MCF 10A (cell line): ENCODE results near the gene EXOSC10. TPM values are rescaled to one million over a fixed set of nuclear protein-coding genes. Genes with fewer than 3 reads are reported as not detected.
"Not testable (repeated sequence)": the region's sequence is repeated elsewhere in the genome, so short reads cannot be mapped to it uniquely, and the experiment has no call there.

Experiments
- BruUV-seq: library from RNA; stranded (reverse); fragments of 400-500 nt; replicated peaks from 2 replicates; lab custom pipeline; 2021; lab: Mats Ljungman, UMichigan
- CTCF ChIA-PET: fragments of 300-600 bp; sonication (Branson Sonifier 250); formaldehyde crosslinking; extraction: SDS; loops from one replicate; lab custom pipeline; 2021; ENCODE audit warnings: antibody characterized with exemption, inconsistent platforms; lab: Yijun Ruan, JAX
- POLR2A ChIA-PET: fragments of 300-600, 350-650 bp; sonication (Branson Sonifier 250); formaldehyde crosslinking; extraction: SDS; loops from one replicate; lab custom pipeline; 2020; ENCODE audit warnings: antibody characterized with exemption, inconsistent platforms; lab: Yijun Ruan, JAX
- DNase-seq: peaks from one replicate; pipeline ENCODE4 v3.0.0-alpha.2; 2018; ENCODE audit not compliant: unreplicated experiment
- H3K27ac Mint-ChIP-seq: one replicate; pipeline ENCODE4 v1.8.0; 2022; ENCODE audit warnings: mild to moderate bottlenecking, low read depth, mixed read lengths; ENCODE audit not compliant: unreplicated experiment
- H3K27me3 Mint-ChIP-seq: one replicate; pipeline ENCODE4 v1.8.0; 2022; ENCODE audit warnings: mixed read lengths; ENCODE audit not compliant: insufficient read depth, unreplicated experiment
- H3K36me3 Mint-ChIP-seq: one replicate; pipeline ENCODE4 v1.8.0; 2022; ENCODE audit warnings: mild to moderate bottlenecking, moderate library complexity, mixed read lengths; ENCODE audit not compliant: insufficient read depth, unreplicated experiment
- H3K4me1 Mint-ChIP-seq: one replicate; pipeline ENCODE4 v1.8.0; 2022; ENCODE audit warnings: mixed read lengths; ENCODE audit not compliant: insufficient read depth, unreplicated experiment
- H3K4me3 Mint-ChIP-seq: one replicate; pipeline ENCODE4 v1.8.0; 2022; ENCODE audit warnings: mild to moderate bottlenecking, moderate library complexity, mixed read lengths; ENCODE audit not compliant: unreplicated experiment
- H3K9me3 Mint-ChIP-seq: one replicate; pipeline ENCODE4 v1.8.0; 2022; ENCODE audit warnings: mixed read lengths; ENCODE audit not compliant: unreplicated experiment
- intact Hi-C: fragments of 100-400 bp; cut with micrococcal nuclease; formaldehyde crosslinking; loops from 2 replicates; pipeline ENCODE4 v1.14.1; 2022
- total RNA-seq: library from RNA; stranded (reverse); gene quantifications from 2 replicates; pipeline ENCODE4 v1.2.3, GENCODE V29; 2022
- TF ChIP-seq, protein P1 (sequence below): fragments of 200-600 bp; IDR thresholded peaks from one replicate; pipeline ENCODE4 v1.8.0; 2022; ENCODE audit warnings: antibody characterized with exemption, mild to moderate bottlenecking; ENCODE audit not compliant: unreplicated experiment

Gene EXOSC10
- total RNA-seq, 1 experiment from 2014 or later, result 65.1 TPM

DNA sequence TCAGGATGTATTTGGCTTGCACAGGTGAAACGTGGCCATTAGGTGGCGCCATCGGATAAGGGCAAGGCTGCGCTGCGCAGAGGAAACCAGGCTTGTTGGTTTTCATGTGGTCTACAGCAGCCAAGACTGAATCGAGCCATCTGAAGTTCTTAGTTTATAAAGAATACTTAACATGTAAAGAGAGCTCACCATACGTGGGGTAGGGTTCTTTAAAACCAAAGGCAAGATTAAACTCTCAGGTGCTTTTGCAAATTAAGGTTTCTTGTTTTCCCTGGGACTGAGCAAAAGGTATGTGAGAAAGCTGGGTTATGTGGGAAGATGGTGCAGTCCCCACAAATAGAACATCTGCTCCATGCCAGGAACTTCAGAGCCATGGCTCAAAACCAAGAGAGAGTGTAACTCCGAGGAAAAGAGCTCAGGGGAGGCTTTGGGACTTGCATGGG, 61.9 kb downstream of the EXOSC10 start:
- H3K27me3 Mint-ChIP-seq, result no peaks in the 10 kb centered on the region
- H3K36me3 Mint-ChIP-seq, result no peaks in the 10 kb centered on the region
- no peaks in the 10 kb centered on the region for H3K9me3 Mint-ChIP-seq
- no peak overlapping the region for H3K27ac Mint-ChIP-seq
- H3K4me1 Mint-ChIP-seq, result no peaks in the 10 kb centered on the region
- TF ChIP-seq, protein P1, sequence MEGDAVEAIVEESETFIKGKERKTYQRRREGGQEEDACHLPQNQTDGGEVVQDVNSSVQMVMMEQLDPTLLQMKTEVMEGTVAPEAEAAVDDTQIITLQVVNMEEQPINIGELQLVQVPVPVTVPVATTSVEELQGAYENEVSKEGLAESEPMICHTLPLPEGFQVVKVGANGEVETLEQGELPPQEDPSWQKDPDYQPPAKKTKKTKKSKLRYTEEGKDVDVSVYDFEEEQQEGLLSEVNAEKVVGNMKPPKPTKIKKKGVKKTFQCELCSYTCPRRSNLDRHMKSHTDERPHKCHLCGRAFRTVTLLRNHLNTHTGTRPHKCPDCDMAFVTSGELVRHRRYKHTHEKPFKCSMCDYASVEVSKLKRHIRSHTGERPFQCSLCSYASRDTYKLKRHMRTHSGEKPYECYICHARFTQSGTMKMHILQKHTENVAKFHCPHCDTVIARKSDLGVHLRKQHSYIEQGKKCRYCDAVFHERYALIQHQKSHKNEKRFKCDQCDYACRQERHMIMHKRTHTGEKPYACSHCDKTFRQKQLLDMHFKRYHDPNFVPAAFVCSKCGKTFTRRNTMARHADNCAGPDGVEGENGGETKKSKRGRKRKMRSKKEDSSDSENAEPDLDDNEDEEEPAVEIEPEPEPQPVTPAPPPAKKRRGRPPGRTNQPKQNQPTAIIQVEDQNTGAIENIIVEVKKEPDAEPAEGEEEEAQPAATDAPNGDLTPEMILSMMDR, result peak; percentile 94
- no TSS peak for BruUV-seq
- DNase-seq, result peak; percentile 85
- intact Hi-C loops, result loop anchor here (1.0 to 5.0 kb wide), 3 partner anchors 205 to 681 kb away; no protein-coding TSS in a partner anchor
- ChIA-PET POLR2A (interaction anchor here (0.7 to 1.6 kb wide), 14 partner anchors 10 to 942 kb away, joined by 3 to 16 read pairs (median 4); partner anchors contain the start of genes CLCN6, MTHFR, SRM and TARDBP), CTCF (interaction anchor here (0.5 to 4.1 kb wide), 64 partner anchors 10 to 975 kb away, joined by 3 to 64 read pairs (median 4); partner anchors contain the start of genes AGTRAP, EXOSC10, MASP2 and SRM)
- no peak overlapping the region for H3K4me3 Mint-ChIP-seq

DNA sequence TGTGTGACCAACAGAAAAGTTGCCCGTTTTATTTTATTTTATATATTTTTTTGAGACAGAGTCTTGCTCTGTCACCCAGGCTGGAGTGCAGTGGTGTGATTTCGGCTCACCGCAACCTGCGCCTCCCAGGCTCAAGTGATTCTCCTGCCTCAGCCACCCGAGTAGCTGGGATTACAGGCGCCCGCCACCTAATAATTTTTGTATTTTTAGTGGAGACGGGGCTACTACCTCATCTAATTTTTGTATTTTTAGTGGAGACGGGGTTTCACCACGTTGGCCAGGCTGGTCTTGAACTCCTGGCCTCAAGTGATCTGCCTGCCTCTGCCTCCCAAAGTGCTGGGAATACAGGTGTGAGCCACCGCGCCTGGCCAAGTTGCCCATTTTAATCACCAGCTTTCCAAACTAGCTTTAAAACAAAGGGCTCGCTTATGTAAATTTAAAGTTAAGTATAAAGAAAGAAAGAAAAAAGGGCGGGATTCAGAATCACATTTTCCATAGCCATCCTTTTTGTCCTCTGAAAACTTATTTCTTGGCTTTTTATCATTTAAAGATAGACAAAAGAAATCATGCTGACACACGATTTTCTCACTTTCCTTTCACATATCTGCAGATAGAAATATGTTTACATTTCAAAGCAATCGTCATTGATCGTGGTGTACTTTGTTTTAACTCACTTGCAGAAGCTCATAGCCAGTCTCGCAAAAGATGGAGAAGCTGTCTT, 62.5 kb downstream of the EXOSC10 start:
- not testable (repeated sequence) for BruUV-seq, H3K4me3 Mint-ChIP-seq, H3K27ac Mint-ChIP-seq, H3K9me3 Mint-ChIP-seq, DNase-seq, H3K27me3 Mint-ChIP-seq, H3K36me3 Mint-ChIP-seq, H3K4me1 Mint-ChIP-seq
- CTCF ChIA-PET, result interaction anchor here (0.6 to 4.1 kb wide), 49 partner anchors 10 to 1421 kb away, joined by 3 to 64 read pairs (median 4); partner anchors contain the start of genes AGTRAP, EXOSC10, MASP2 and SRM
- intact Hi-C loops, result loop anchor here (1.0 to 5.0 kb wide), 3 partner anchors 205 to 682 kb away; no protein-coding TSS in a partner anchor
- POLR2A ChIA-PET, result interaction anchor here (0.7 to 1.6 kb wide), 13 partner anchors 10 to 943 kb away, joined by 3 to 16 read pairs (median 4); partner anchors contain the start of genes CLCN6, MTHFR, SRM and TARDBP

DNA sequence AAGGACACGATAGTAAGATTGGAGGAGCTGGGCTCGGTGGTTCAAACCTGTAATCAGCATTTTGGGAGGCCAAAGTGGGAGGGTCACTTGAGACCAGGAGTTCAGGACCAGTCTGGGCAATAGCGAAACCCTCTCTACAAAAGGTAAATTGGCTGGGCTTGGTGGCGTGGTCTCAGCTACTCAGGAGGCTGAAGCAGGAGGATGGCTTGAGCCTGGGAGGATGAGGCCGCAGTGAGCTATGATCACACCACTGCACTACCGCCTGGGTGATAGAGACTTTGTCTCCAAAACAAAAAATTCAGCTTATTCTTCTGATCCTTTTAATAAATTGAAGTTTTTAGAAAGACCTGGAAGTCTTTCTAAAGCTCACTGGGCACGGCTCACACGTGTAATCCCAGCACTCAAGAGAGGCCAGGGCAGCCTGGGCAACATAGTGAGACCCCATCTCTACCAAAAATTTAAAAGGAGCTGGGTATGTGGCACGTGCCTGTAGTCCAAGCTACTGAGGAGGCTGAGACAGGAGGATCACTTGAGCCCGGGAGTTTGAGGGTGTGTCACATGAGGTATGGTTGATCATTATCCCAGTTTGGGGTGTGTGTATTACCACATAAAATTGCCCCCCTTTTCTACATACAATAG, 67.9 kb downstream of the EXOSC10 start:
- no TSS peak for BruUV-seq
- POLR2A ChIA-PET, result interaction anchor here (0.6 to 0.7 kb wide), 2 partner anchors 20 to 45 kb away, joined by 3 read pairs; no protein-coding TSS in a partner anchor
- Mint-ChIP-seq H3K4me3 (no peak overlapping the region), H3K4me1 (no peaks in the 10 kb centered on the region), H3K27ac (no peak overlapping the region), H3K27me3 (no peaks in the 10 kb centered on the region), H3K36me3 (peaks cover 26% of the 10 kb centered on the region), H3K9me3 (no peaks in the 10 kb centered on the region)
- DNase-seq, result no peak
- CTCF ChIA-PET, result interaction anchor here (0.7 kb wide), 1 partner anchor 210 kb away, joined by 3 read pairs; no protein-coding TSS in a partner anchor
- TF ChIP-seq, protein P1, result no peak
- intact Hi-C loops, result no loop called here

DNA sequence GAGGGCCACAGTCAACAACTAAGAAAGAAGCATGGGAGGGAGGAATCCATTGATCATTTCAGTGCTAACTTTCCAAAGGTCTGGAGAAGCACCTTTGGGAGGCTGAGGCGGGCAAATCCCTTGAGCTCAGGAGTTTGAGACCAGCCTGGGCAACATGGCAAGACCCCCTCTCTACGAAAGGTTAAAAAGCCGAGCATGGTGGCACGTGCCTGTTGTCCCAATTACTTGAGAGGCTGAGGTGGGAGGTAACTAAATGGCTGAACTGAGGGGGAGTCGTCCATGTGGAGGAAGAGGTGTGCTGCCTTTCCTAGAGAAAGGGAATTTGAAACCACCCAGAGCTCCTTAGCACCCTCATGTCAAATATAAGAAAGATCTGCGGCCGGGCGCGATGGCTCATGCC, 68.8 kb downstream of the EXOSC10 start:
- Mint-ChIP-seq H3K4me3 (no peak overlapping the region), H3K36me3 (peaks cover 35% of the 10 kb centered on the region), H3K9me3 (no peaks in the 10 kb centered on the region), H3K4me1 (no peaks in the 10 kb centered on the region), H3K27me3 (no peaks in the 10 kb centered on the region), H3K27ac (no peak overlapping the region)
- TF ChIP-seq, protein P1, result no peak
- no peak for DNase-seq
- ChIA-PET CTCF (interaction anchor here (0.7 kb wide), 1 partner anchor 35 kb away, joined by 3 read pairs; no protein-coding TSS in a partner anchor), POLR2A (interaction anchor here (0.7 to 1.2 kb wide), 2 partner anchors 18 to 122 kb away, joined by 3 to 4 read pairs; partner anchors contain the start of gene TARDBP)
- BruUV-seq, result no TSS peak
- intact Hi-C loops, result no loop called here
